H4 (cell line): Measurements from ENCODE around the gene MRC2. TPM values are rescaled to one million over a fixed set of nuclear protein-coding genes. Genes with fewer than 3 reads are reported as not detected.

Experiments used
- DNase-seq: peaks from one replicate; pipeline ENCODE4 v3.0.0-alpha.2; 2015; ENCODE audit warnings: low spot score
- total RNA-seq: library from RNA; depleted of rRNA; stranded (reverse); fragments of >200 nt; shearing (Covaris generic); gene quantifications from 2 replicates; pipeline ENCODE4 v1.2.3, GENCODE V29; 2014

Gene MRC2
- total RNA-seq, 1 experiment from 2014 or later, result 73.3 TPM

GRCh38 chr17:62663304-62663703 is 35.8 kb downstream of the MRC2 start:
- DNase-seq, result no peak

GRCh38 chr17:62664336-62665120 is 37.1 kb downstream of the MRC2 start:
- no peak for DNase-seq

DNA sequence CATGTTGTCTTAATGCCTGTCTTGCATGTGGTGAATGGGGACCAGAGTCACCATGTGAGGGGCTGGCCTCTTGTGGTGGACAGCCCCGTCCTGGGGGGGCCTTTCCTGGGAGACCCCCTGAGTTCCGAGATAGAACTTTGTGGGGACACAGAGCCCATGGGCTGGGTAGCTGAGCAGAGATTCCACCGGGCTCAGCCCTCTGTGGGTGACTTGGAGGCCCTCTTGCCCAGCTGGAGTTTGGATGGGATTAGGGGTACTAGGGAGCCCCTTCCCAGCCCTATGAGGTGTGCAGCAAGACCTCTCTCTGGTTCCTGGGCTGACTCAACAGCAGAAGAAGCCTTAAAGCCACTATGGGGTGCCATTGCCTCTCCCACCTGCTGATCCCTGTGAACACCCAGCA is 38.1 kb downstream of the MRC2 start:
- no peak for DNase-seq

DNA sequence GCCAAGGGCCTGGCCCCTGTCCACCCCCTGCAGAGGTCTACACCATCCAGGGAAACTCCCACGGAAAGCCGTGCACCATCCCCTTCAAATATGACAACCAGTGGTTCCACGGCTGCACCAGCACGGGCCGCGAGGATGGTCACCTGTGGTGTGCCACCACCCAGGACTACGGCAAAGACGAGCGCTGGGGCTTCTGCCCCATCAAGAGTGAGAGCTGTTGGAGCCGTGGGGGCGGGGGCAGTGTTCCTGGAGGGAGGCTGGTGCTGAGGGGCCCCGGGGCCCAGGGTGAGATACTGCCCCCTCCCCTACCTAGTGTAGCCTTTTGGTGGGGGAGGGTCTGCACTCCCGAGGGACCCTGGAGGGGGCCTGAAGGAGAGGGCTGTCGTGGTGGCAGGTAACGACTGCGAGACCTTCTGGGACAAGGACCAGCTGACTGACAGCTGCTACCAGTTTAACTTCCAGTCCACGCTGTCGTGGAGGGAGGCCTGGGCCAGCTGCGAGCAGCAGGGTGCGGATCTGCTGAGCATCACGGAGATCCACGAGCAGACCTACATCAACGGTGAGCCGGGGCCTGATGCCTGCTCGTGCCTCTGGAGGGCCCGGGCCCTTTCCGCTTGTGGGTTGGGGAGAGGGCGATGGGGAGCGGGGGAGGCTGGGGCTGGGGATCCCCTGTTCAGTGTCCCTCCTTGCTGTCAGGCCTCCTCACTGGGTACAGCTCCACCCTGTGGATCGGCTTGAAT is 38.8 kb downstream of the MRC2 start:
- DNase-seq, result no peak

DNA sequence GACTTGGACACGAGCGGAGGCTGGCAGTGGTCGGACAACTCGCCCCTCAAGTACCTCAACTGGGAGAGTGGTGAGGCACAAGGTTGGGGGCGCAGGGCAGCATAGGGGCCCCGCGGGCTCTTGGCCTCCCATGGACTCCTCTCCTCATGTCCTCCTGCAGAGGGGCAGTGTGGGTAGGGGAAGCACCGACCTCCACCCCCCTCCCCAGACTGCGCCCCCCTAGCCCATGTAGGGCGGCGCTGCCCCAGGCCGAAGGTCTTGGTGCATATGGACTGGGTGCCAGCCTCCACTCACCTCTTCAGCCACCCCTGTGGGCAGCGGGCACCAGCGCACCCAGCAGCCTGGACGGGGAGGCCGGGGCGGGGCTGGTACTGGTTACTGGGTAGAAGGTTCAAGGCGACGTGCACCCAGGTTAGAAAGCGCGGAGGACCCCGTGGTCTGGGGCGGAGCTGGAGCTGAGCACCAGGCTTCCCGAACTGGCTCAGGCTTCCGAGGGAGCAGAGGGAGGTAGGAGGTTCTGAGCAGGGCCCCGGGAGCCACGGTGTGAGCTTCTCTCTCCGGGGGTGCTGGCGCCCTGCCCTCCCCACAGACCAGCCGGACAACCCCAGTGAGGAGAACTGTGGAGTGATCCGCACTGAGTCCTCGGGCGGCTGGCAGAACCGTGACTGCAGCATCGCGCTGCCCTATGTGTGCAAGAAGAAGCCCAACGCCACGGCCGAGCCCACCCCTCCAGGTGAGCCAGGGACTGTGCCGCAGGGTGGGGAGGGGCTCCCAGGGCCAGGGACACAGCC is 39.5 kb downstream of the MRC2 start:
- DNase-seq, result no peak

DNA sequence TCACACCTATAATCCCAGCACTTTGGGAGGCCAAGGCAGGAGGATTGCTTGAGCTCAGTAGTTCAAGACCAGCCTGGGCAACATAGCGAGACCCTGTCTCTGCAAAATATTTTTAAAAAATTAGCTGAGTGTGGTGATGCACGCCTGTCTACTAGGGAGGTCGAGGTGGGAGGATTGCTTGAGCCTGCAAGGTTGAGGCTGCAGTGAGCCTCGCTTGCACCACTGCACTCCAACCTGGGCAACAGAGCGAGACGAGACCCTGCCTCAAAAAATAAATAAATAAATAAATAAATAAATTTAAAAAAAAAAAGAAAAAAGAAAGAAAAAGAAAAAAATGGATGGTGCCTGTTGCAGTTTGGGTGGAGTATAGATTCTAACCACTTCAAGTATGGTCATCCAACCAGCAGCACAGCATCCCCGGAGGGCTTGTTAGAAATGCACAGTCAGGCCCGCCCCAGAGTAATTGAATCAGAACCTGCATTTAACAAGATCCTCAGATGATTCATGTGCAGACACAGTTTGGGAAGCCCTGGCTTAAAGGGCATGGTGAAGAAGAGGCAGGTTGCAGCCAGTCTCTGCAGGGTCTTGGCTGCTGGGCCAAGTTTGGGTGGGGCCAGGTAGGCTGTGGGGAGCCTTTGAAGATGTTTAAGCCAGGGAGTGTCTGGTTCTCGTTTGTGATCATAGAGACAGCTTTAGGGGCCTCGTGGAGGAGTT is 40.8 kb downstream of the MRC2 start:
- no peak for DNase-seq

GRCh38 chr17:62670202-62670821 is 42.8 kb downstream of the MRC2 start:
- no peak for DNase-seq

GRCh38 chr17:62671553-62671952 is 44.1 kb downstream of the MRC2 start:
- DNase-seq, result no peak

DNA sequence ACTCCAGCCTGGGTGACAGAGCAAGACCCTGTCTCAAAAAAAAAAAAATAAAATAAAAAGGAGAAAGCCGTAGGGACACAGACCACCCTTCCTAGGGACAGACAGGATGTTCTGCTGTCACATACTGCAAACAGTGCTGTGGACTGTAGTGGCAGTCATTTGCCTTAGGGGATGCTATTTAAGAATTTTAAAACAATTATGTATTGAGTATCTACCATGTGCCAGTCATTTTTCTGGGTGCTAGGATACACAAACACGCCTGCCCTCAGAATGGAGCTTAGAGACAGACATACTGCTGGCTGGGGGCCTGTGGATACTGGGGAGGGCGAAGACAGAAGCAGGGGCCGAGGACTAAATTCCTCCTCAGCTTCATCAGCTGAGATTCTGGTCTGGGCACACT is 45.5 kb downstream of the MRC2 start:
- DNase-seq, result no peak

GRCh38 chr17:62673614-62674362 is 46.3 kb downstream of the MRC2 start:
- no peak for DNase-seq

DNA sequence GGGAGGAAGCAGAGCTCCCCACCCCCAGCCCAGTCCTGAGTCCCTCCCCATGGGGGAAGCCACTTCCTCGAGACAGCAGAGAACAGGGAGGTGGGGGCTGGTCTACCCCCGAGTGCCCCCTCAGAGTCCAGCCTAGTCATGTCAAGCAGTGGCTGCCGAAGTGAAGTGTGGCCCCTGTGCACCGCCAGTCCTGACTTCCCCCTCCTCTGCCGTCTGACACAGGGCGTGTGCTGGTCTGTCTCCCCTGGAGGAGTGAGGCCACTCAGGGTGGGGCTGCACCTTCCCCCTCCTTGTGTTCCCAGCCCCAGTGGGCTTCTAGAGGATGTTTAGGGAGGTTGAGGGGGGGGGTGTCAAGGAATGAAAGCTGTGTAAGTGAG is 46.9 kb downstream of the MRC2 start:
- DNase-seq, result no peak

DNA sequence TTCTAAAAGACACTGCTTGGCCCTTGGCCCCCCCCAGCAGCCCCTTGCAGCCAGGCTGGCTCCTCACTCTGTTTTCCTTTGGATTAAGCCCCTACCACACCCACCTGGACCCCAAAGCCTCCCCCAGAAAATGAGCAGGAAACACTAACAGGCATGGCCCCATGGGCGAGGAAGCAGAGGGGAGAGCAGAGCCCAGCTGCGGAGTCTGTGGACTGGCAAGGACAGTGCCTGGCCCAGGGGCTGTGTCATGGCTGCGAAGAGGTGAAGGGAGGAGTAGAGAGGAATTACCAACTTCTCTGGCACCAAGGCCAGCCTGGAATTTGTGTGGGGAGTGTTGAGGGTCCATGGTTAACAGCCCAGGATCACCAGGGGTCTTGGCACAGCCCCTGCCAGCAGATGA is 47.4 kb downstream of the MRC2 start:
- DNase-seq, result no peak

GRCh38 chr17:62675260-62675659 is 47.8 kb downstream of the MRC2 start:
- DNase-seq, result no peak

DNA sequence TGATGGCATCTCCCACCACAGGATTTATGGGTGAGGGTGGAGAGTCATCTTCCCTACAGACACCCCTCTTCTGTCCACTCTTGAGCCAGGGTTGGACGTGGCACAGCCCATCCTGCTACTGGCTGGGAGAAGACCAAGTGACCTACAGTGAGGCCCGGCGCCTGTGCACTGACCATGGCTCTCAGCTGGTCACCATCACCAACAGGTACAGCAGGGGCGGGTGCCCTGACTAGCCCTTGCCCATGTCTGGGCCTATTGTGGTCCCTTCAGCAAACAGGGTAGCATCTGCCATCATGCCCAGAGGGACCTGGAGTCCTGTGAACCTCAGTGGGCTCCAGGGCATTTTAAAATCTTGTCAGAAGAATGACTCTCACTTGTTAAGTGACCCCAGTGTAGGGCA is 48.2 kb downstream of the MRC2 start:
- no peak for DNase-seq

- DNase-seq, result no peak
Observed at GRCh38 chr17:62676231-62676943, 48.9 kb downstream of the MRC2 start.

GRCh38 chr17:62676952-62677596 is 49.6 kb downstream of the MRC2 start:
- DNase-seq, result no peak

DNA sequence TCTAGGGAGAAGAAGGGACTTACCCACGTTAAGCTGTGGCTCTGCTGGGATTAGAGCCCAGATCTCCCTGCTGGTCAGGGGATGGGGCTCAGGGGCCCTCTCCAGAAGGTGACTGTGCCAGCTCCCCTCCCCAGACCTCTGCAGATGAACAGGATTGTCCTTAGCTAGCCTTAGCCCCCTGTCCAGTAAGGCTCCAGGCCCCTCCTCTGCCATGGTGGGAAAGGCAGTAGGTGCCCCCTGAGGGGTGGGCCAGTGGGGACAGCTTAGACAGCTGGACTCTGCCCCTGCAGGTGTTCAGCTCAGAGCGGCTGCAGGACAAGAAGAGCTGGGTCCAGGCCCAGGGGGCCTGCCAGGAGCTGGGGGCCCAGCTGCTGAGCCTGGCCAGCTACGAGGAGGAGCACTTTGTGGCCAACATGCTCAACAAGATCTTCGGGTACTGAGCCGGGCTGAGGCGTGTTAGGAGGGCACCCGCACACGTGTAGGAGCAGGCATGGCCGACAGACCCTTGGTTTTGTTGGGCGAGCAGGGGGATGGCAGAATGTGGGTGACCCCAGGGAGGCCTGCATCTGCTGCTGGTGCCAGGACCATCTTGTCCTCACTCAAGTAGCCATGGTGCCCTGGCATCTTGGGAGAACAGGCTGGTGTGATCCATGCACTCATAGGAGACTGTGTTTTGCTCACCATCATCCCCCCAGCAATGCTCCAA is 50.9 kb downstream of the MRC2 start:
- no peak for DNase-seq

- DNase-seq, result no peak
Observed at GRCh38 chr17:62679866-62680377, 52.5 kb downstream of the MRC2 start.
